A549 (cell line): Measurements from ENCODE around the gene RRBP1. TPM values are rescaled to one million over a fixed set of nuclear protein-coding genes. Genes with fewer than 3 reads are reported as not detected.

Source experiments
- ATAC-seq, 2 experiments: fragments of 200-7000 bp in 1 of 2; fragments of >200 bp in 1 of 2; cut with Nextera tagmentation in 1 of 2; cut with Tn5 transposase in 1 of 2; 3 replicates each; pipeline versions ENCODE4 v1.8.0 to v1.9.1; 2018 to 2020; ENCODE audit warnings: mild to moderate bottlenecking in 1 of 2, moderate library complexity in 1 of 2
- CTCF ChIA-PET: fragments of 300-600 bp; sonication (Branson Sonifier 250); formaldehyde crosslinking; extraction: SDS; loops from one replicate; lab custom pipeline; 2021; ENCODE audit warnings: antibody characterized with exemption, inconsistent platforms; lab: Yijun Ruan, JAX
- POLR2A ChIA-PET: fragments of 350-600 bp; formaldehyde crosslinking; extraction: SDS; loops from one replicate; lab custom pipeline; 2021; ENCODE audit warnings: antibody characterized with exemption, inconsistent platforms; lab: Yijun Ruan, JAX
- DNase-seq, 2 experiments: peaks; one replicate each; pipeline versions ENCODE4 v3.0.0 to v3.0.0-alpha.2; 2011 to 2016; ENCODE audit warnings: low read depth in 1 of 2, low spot score in 1 of 2
- FAIRE-seq: peaks from 2 replicates; lab custom pipeline; 2011; peaks lifted over from hg19 to GRCh38; lab: Jason Lieb, UNC
- H3K27ac ChIP-seq, 2 experiments: fragments of >200 bp; sonication (Bioruptor Twin); formaldehyde crosslinking; 3 replicates each; pipeline ENCODE4 v1.5.1; 2016 to 2017
- H3K4me1 ChIP-seq: fragments of >200 bp; sonication (Bioruptor Twin); formaldehyde crosslinking; 3 replicates; pipeline ENCODE4 v1.6.1; 2016
- H3K4me2 ChIP-seq: fragments of >200 bp; sonication (Bioruptor Twin); formaldehyde crosslinking; 3 replicates; pipeline ENCODE4 v1.6.1; 2016
- H3K4me3 ChIP-seq: fragments of >200 bp; sonication (Bioruptor Twin); formaldehyde crosslinking; 3 replicates; pipeline ENCODE4 v1.5.1; 2016
- H3K9me3 ChIP-seq: fragments of >200 bp; sonication (Bioruptor Twin); formaldehyde crosslinking; 3 replicates; pipeline ENCODE4 v1.6.1; 2016
- FOSB ChIP-seq: fragments of 250-450 bp; sonication (Bioruptor Pico); IDR thresholded peaks from 2 replicates; pipeline ENCODE4 v1.5.0; 2020; ENCODE audit warnings: mild to moderate bottlenecking, moderate library complexity
- FOSL2 ChIP-seq, 2 experiments: fragments of 450-650 bp in 1 of 2; fragments of >200 bp in 1 of 2; sonication (Bioruptor Twin) in 1 of 2; formaldehyde crosslinking; IDR thresholded peaks; 2 replicates each; pipeline versions ENCODE4 v1.5.0 to v1.6.1; 2016 to 2020; ENCODE audit warnings: mild to moderate bottlenecking in 1 of 2, moderate library complexity in 1 of 2
- FOXS1 ChIP-seq: fragments of 250-450 bp; sonication (Bioruptor Pico); IDR thresholded peaks from 2 replicates; pipeline ENCODE4 v1.5.0; 2020; ENCODE audit warnings: mild to moderate bottlenecking, moderate library complexity
- GATA3 ChIP-seq: IDR thresholded peaks from 2 replicates; pipeline ENCODE4 v1.6.1; 2012; ENCODE audit warnings: borderline replicate concordance
- HDAC2 ChIP-seq: fragments of 200-600 bp; sonication (generic); IDR thresholded peaks from 2 replicates; pipeline ENCODE4 v1.6.1; 2016
- JUNB ChIP-seq: fragments of >200 bp; sonication (Bioruptor Twin); formaldehyde crosslinking; IDR thresholded peaks from 2 replicates; pipeline ENCODE4 v1.6.1; 2016
- KDM1A ChIP-seq: fragments of 200-600 bp; sonication (generic); IDR thresholded peaks from 2 replicates; pipeline ENCODE4 v1.6.1; 2016; ENCODE audit warnings: low read depth, mild to moderate bottlenecking
- KDM5A ChIP-seq: fragments of 200-600 bp; sonication (generic); IDR thresholded peaks from 2 replicates; pipeline ENCODE4 v1.6.1; 2016; ENCODE audit warnings: antibody characterized with exemption, mild to moderate bottlenecking
- NPAS2 ChIP-seq: fragments of 250-450 bp; sonication (Bioruptor Pico); IDR thresholded peaks from 2 replicates; pipeline ENCODE4 v1.8.0; 2022; ENCODE audit warnings: mild to moderate bottlenecking, moderate library complexity, borderline replicate concordance
- PHF8 ChIP-seq: fragments of 200-600 bp; sonication (generic); IDR thresholded peaks from 2 replicates; pipeline ENCODE4 v1.6.1; 2016; ENCODE audit warnings: low read depth, mild to moderate bottlenecking, antibody characterized with exemption, moderate library complexity, borderline replicate concordance
- POLR2AphosphoS2 ChIP-seq: conservative IDR thresholded peaks from 2 replicates; pipeline ENCODE4 v1.6.1; 2012; ENCODE audit warnings: low read length, improper control_type of control experiment, inconsistent platforms
- SMC3 ChIP-seq: fragments of >200 bp; sonication (Bioruptor Twin); formaldehyde crosslinking; IDR thresholded peaks from 3 replicates; pipeline ENCODE4 v1.6.1; 2018; ENCODE audit warnings: inconsistent platforms
- SREBF2 ChIP-seq: fragments of 450-650 bp; IDR thresholded peaks from 2 replicates; pipeline ENCODE4 v1.6.1; 2014; ENCODE audit warnings: mild to moderate bottlenecking, moderate library complexity
- TFCP2L1 ChIP-seq: fragments of 250-450 bp; sonication (Bioruptor Pico); IDR thresholded peaks from 2 replicates; pipeline ENCODE4 v1.5.0; 2021; ENCODE audit warnings: mild to moderate bottlenecking
- TP53 ChIP-seq: fragments of 250-450 bp; sonication (Bioruptor Pico); IDR thresholded peaks from 2 replicates; pipeline ENCODE4 v1.5.0; 2021; ENCODE audit warnings: mild to moderate bottlenecking, moderate library complexity
- ZFP36 ChIP-seq: fragments of 450-650 bp; IDR thresholded peaks from 2 replicates; pipeline ENCODE4 v1.6.1; 2014; ENCODE audit warnings: borderline replicate concordance; ENCODE audit not compliant: partially characterized antibody
- ZNF302 ChIP-seq: fragments of 250-450 bp; sonication (Bioruptor Pico); IDR thresholded peaks from 2 replicates; pipeline ENCODE4 v1.9.0; 2021; ENCODE audit warnings: inconsistent platforms, mild to moderate bottlenecking, moderate library complexity
- WGBS: methylation state at CpG from one replicate; pipeline ENCODE4 v1.1.6; 2017; ENCODE audit errors: missing lambda C conversion rate; 5-methylcytosine and 5-hydroxymethylcytosine counted together
- polyA plus RNA-seq, 4 experiments: library from polyadenylated mRNA; depleted of rRNA in 3 of 4; stranded (reverse); fragments of >200 nt; fragmentation: RNase III in 1 of 4; extraction: RNeasy Plus Mini Kit Qiagen cat#74134 plus additional on column Dnase treatment in 1 of 4; gene quantifications; 2 replicates in 3 of 4; 3 replicates in 1 of 4; pipeline ENCODE4 v1.2.3, GENCODE V29; 2011 to 2017
- TF ChIP-seq, protein P1 (sequence below): fragments of 250-450 bp; sonication (Bioruptor Pico); IDR thresholded peaks from 2 replicates; pipeline ENCODE4 v1.5.0; 2020; ENCODE audit warnings: low read depth, mild to moderate bottlenecking, moderate library complexity
- TF ChIP-seq, protein P2 (sequence below): fragments of >200 bp; sonication (Bioruptor Twin); formaldehyde crosslinking; IDR thresholded peaks from 3 replicates; pipeline ENCODE4 v1.5.1; 2016
- TF ChIP-seq, protein P3 (sequence below): IDR thresholded peaks from 2 replicates; pipeline ENCODE4 v1.6.1; 2012; ENCODE audit warnings: low read depth, borderline replicate concordance
- TF ChIP-seq, protein P4 (sequence below): fragments of 450-650 bp; IDR thresholded peaks from 2 replicates; pipeline ENCODE4 v1.6.1; 2014; ENCODE audit warnings: antibody characterized with exemption
- TF ChIP-seq, protein P5 (sequence below): IDR thresholded peaks from 2 replicates; pipeline ENCODE4 v1.6.1; 2012
- TF ChIP-seq, protein P6 (sequence below): IDR thresholded peaks from 2 replicates; pipeline ENCODE4 v1.6.1; 2012

The RRBP1 gene
- polyA plus RNA-seq, 2 of the 4 experiments (the other 2 are of a cell fraction) = 51.6 to 79.6 TPM

DNA sequence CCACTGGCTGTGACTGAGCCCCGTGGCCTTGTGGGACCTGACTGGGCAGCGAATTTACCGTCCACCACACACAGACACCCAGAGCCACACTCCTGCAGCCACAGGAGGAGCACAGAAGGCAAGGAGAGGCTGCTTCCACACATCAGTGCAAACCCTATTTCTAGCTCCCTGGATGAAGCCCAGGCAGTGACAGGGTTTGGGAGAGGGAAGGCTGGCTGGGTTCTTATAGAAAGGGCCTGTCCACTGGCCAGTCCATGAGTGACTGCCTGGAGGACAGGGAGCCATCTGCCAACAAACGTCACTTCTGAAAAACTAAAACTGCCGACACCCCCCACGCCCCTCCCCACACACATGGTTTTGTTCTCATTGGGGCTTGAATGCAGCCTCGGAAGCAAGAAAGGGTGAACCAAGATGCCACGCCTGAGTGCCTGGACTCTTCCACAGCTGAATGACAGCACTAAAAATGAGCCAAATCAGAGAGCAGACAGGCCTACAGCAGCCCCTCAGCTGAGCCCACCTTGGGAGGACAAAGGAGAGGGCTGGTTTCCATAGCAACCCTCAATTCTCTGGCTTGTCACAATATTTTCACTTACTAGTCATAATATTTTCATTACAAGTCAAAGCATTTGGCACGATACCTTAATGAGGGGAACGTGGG, 38.4 kb downstream of the RRBP1 start:
- no peak for FAIRE-seq
- WGBS = 89% methylated on average over 10 of the region's 10 CpGs
- no peak overlapping the region for H3K4me2 ChIP-seq
- H3K9me3 ChIP-seq = no peaks in the 10 kb centered on the region
- H3K4me1 ChIP-seq = no peaks in the 10 kb centered on the region
- POLR2A ChIA-PET = no interaction called here
- CTCF ChIA-PET = interaction anchor here (0.7 to 2.3 kb wide), 9 partner anchors 10 to 187 kb away, joined by 3 to 10 read pairs (median 3); partner anchors contain the start of genes BFSP1 and RRBP1
- no peak for ATAC-seq
- no peak overlapping the region for H3K4me3 ChIP-seq
- no peak for TF ChIP-seq FOSL2 (IDR thresholded peaks at IDR 0.05)
- no peak for TF ChIP-seq FOSL2 (CRISPR knock-in tag; IDR thresholded peaks at IDR 0.05)
- no peak for TF ChIP-seq HDAC2
- TF ChIP-seq, protein P1, sequence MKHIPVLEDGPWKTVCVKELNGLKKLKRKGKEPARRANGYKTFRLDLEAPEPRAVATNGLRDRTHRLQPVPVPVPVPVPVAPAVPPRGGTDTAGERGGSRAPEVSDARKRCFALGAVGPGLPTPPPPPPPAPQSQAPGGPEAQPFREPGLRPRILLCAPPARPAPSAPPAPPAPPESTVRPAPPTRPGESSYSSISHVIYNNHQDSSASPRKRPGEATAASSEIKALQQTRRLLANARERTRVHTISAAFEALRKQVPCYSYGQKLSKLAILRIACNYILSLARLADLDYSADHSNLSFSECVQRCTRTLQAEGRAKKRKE (CRISPR knock-in tag) = no peak
- TF ChIP-seq, protein P2, sequence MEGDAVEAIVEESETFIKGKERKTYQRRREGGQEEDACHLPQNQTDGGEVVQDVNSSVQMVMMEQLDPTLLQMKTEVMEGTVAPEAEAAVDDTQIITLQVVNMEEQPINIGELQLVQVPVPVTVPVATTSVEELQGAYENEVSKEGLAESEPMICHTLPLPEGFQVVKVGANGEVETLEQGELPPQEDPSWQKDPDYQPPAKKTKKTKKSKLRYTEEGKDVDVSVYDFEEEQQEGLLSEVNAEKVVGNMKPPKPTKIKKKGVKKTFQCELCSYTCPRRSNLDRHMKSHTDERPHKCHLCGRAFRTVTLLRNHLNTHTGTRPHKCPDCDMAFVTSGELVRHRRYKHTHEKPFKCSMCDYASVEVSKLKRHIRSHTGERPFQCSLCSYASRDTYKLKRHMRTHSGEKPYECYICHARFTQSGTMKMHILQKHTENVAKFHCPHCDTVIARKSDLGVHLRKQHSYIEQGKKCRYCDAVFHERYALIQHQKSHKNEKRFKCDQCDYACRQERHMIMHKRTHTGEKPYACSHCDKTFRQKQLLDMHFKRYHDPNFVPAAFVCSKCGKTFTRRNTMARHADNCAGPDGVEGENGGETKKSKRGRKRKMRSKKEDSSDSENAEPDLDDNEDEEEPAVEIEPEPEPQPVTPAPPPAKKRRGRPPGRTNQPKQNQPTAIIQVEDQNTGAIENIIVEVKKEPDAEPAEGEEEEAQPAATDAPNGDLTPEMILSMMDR = no peak
- TF ChIP-seq FOSB (CRISPR knock-in tag) = no peak
- TF ChIP-seq, protein P3, sequence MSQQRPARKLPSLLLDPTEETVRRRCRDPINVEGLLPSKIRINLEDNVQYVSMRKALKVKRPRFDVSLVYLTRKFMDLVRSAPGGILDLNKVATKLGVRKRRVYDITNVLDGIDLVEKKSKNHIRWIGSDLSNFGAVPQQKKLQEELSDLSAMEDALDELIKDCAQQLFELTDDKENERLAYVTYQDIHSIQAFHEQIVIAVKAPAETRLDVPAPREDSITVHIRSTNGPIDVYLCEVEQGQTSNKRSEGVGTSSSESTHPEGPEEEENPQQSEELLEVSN = no peak
- TF ChIP-seq KDM1A = no peak
- no peak for TF ChIP-seq FOXS1
- no peak for TF ChIP-seq PHF8
- TF ChIP-seq ZFP36 = no peak
- TF ChIP-seq JUNB = no peak
- TF ChIP-seq, protein P4, sequence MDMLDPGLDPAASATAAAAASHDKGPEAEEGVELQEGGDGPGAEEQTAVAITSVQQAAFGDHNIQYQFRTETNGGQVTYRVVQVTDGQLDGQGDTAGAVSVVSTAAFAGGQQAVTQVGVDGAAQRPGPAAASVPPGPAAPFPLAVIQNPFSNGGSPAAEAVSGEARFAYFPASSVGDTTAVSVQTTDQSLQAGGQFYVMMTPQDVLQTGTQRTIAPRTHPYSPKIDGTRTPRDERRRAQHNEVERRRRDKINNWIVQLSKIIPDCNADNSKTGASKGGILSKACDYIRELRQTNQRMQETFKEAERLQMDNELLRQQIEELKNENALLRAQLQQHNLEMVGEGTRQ = no peak
- TF ChIP-seq, protein P5, sequence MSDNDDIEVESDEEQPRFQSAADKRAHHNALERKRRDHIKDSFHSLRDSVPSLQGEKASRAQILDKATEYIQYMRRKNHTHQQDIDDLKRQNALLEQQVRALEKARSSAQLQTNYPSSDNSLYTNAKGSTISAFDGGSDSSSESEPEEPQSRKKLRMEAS = no peak
- TF ChIP-seq SREBF2 = no peak
- DNase-seq = no peak
- H3K27ac ChIP-seq = no peak overlapping the region

DNA sequence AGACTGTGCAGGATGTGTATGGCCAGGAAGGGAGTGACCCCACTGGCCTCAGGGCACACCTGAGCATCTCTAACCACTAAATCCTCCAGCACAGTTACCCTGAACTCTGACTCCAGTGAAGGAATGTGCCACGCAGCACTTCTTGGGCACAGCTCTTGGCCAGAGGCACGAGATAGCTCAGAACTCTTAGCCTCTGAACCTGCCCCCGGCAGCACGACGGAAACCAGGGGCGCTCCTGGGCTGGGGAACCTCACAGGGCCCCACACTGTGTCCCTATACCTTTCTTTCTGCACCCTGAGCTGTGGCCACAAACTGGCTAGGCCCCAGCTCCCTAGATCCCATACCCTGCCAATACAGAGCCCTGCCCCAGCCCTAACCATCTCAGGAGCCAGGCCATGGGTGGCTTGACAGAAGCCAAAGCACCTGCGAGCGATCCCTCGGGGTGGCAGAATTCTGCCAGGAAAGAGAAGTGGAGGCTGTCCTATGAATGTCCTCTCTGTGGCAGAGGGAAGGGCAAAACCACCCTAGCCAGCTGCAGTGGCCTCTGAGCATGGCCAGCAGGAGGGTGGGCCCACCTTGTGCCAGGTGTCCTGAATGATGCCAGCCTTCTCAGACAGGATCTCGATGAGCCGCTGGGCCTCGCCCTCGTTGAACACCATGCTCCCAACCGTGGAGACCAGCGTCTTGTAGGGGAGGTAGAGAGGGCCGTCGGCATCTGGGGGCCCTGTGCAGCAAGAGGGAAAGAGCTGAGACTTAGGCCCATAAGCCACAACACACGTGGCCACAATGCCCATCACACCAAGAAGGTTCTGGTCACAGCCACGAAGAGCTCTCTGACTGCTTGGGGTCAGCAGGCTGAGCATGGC, 39.4 kb downstream of the RRBP1 start:
- TF ChIP-seq FOSB (CRISPR knock-in tag) (no peak), ZNF302 (CRISPR knock-in tag) (no peak), SREBF2 (no peak), NPAS2 (no peak), KDM5A (no peak), GATA3 (no peak), POLR2AphosphoS2 (no peak), TP53 (CRISPR knock-in tag) (no peak), SMC3 (no peak), TFCP2L1 (CRISPR knock-in tag) (no peak)
- TF ChIP-seq, protein P3 = no peak
- TF ChIP-seq, protein P4 = no peak
- TF ChIP-seq, protein P6, sequence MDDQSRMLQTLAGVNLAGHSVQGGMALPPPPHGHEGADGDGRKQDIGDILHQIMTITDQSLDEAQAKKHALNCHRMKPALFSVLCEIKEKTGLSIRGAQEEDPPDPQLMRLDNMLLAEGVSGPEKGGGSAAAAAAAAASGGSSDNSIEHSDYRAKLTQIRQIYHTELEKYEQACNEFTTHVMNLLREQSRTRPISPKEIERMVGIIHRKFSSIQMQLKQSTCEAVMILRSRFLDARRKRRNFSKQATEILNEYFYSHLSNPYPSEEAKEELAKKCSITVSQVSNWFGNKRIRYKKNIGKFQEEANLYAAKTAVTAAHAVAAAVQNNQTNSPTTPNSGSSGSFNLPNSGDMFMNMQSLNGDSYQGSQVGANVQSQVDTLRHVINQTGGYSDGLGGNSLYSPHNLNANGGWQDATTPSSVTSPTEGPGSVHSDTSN = no peak

More for the DNA sequence above, 39.4 kb downstream of the RRBP1 start:
- ChIA-PET POLR2A (no interaction called here), CTCF (interaction anchor here (0.7 to 2.3 kb wide), 13 partner anchors 8 to 354 kb away, joined by 3 to 10 read pairs (median 5); partner anchors contain the start of gene RRBP1)
- no peak overlapping the region for H3K27ac ChIP-seq
- no peaks in the 10 kb centered on the region for H3K9me3 ChIP-seq
- DNase-seq = no peak
- H3K4me3 ChIP-seq = no peak overlapping the region
- no peaks in the 10 kb centered on the region for H3K4me1 ChIP-seq
- 89% methylated on average over 19 of the region's 19 CpGs for WGBS
- ATAC-seq = no peak
- H3K4me2 ChIP-seq = no peak overlapping the region
- no peak for FAIRE-seq
